ENCODE results near the gene KRTAP19-8.

The KRTAP19-8 gene

DNA sequence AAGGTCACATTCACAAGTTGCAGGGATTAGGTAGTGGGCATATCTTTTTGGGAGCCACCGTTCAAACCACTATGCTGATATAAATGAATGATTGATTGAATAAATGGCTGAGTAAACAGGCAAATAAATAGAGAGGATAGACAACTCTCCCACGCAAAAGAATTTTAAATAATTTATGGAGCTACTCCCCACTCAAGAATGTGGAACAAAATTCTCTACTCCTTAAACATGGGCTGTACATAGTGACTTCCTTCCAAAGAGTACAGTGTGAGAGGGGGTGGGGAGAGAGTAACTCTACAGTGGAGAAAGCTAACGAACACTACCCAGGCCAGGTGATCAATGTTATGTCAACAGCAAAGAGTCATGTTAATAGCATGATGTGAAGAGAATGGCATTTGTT, 40.7 kb downstream of the KRTAP19-8 start:
- H3K4me3 ChIP-seq (ENCODE audit: severe bottlenecking), result no peak overlapping the region
- no peak for DNase-seq (ENCODE audit: low spot score)
- no peak for ATAC-seq (ENCODE audit: low read depth)
- H3K27me3 ChIP-seq (ENCODE audit: insufficient read depth, poor library complexity, severe bottlenecking), result peaks cover 4% of the 10 kb centered on the region
- H3K27ac ChIP-seq (ENCODE audit: poor library complexity, severe bottlenecking), result no peak overlapping the region
- no peaks in the 10 kb centered on the region for H3K36me3 ChIP-seq (ENCODE audit: low read depth)
- no peaks in the 10 kb centered on the region for H3K4me1 ChIP-seq (ENCODE audit: insufficient read depth, poor library complexity, severe bottlenecking)
- no peak for TF ChIP-seq CTCF (IDR thresholded peaks at IDR 0.05; ENCODE audit: poor library complexity, severe bottlenecking)
- H3K9me3 ChIP-seq (ENCODE audit: severe bottlenecking), result no peaks in the 10 kb centered on the region

- peak; percentile 51; the same call in 2 of the 3 replicates for ATAC-seq (ENCODE audit: low read depth)
- H3K27ac ChIP-seq (ENCODE audit: poor library complexity, severe bottlenecking), result no peak overlapping the region
Observed at GRCh38 chr21:30996728-30997127, 41.5 kb downstream of the KRTAP19-8 start.

DNA sequence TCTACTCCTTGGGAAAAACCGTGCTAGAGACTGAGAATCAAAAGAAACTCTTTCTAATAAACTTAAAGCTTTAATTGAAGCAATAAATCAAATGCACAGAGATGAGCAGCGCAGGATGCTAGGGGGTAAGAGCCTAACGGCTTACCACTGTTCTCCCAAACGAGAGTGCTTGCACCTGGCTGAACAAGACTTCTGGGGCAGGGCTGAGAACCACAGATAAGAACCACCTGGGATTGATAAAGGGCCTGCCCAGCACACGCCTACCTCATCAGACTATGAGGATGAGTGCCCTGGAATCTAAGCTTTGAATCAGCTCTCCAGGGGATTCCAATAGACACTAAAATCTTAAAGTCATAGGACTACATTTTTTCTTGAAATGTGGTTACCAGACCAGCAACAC, 43.3 kb downstream of the KRTAP19-8 start:
- Histone ChIP-seq H3K4me1 (ENCODE audit: insufficient read depth, poor library complexity, severe bottlenecking) (no peaks in the 10 kb centered on the region), H3K9me3 (ENCODE audit: severe bottlenecking) (no peaks in the 10 kb centered on the region), H3K36me3 (ENCODE audit: low read depth) (no peaks in the 10 kb centered on the region), H3K4me3 (ENCODE audit: severe bottlenecking) (no peak overlapping the region), H3K27me3 (ENCODE audit: insufficient read depth, poor library complexity, severe bottlenecking) (no peaks in the 10 kb centered on the region), H3K27ac (ENCODE audit: poor library complexity, severe bottlenecking) (no peak overlapping the region)
- no peak for TF ChIP-seq CTCF (IDR thresholded peaks at IDR 0.05; ENCODE audit: poor library complexity, severe bottlenecking)
- DNase-seq (ENCODE audit: low spot score), result no peak
- ATAC-seq (ENCODE audit: low read depth), result no peak

More at GRCh38 chr21:30996728-30997127, 41.5 kb downstream of the KRTAP19-8 start:
- DNase-seq (ENCODE audit: low spot score), result no peak
- H3K27me3 ChIP-seq (ENCODE audit: insufficient read depth, poor library complexity, severe bottlenecking), result peaks cover under 1% of the 10 kb centered on the region
- H3K4me3 ChIP-seq (ENCODE audit: severe bottlenecking), result no peak overlapping the region
- no peaks in the 10 kb centered on the region for H3K9me3 ChIP-seq (ENCODE audit: severe bottlenecking)
- no peaks in the 10 kb centered on the region for H3K36me3 ChIP-seq (ENCODE audit: low read depth)
- no peaks in the 10 kb centered on the region for H3K4me1 ChIP-seq (ENCODE audit: insufficient read depth, poor library complexity, severe bottlenecking)
- TF ChIP-seq CTCF (IDR thresholded peaks at IDR 0.05; ENCODE audit: poor library complexity, severe bottlenecking), result no peak

- Histone ChIP-seq H3K9me3 (ENCODE audit: severe bottlenecking) (no peaks in the 10 kb centered on the region), H3K36me3 (ENCODE audit: low read depth) (no peaks in the 10 kb centered on the region), H3K27ac (ENCODE audit: poor library complexity, severe bottlenecking) (no peak overlapping the region), H3K27me3 (ENCODE audit: insufficient read depth, poor library complexity, severe bottlenecking) (no peaks in the 10 kb centered on the region), H3K4me1 (ENCODE audit: insufficient read depth, poor library complexity, severe bottlenecking) (no peaks in the 10 kb centered on the region), H3K4me3 (ENCODE audit: severe bottlenecking) (no peak overlapping the region)
- ATAC-seq (ENCODE audit: low read depth) (no peak), DNase-seq (ENCODE audit: low spot score) (no peak)
- TF ChIP-seq CTCF (IDR thresholded peaks at IDR 0.05; ENCODE audit: poor library complexity, severe bottlenecking), result no peak
Observed at GRCh38 chr21:30990514-30991262, 47.6 kb downstream of the KRTAP19-8 start.

DNA sequence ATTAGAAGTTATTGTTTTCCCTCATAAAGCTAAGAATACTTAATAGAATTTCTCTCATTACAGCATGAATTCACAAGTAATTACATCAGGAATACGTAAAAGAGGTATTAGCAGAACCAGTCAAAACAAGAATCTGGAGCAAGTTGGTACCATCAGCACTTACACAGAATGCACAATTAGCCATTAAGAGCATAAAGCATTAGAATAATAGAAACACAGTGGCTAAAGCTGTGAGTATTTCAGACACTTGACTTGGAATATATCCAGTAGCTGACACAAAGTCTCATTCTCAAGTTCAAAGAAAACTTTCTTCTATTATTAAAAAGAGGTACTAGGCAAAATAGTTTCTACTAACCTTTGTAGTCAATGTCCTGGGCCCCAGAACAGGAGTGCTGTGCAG, 49.6 kb downstream of the KRTAP19-8 start:
- TF ChIP-seq CTCF (IDR thresholded peaks at IDR 0.05; ENCODE audit: poor library complexity, severe bottlenecking), result no peak
- H3K27me3 ChIP-seq (ENCODE audit: insufficient read depth, poor library complexity, severe bottlenecking), result no peaks in the 10 kb centered on the region
- DNase-seq (ENCODE audit: low spot score), result no peak
- no peaks in the 10 kb centered on the region for H3K36me3 ChIP-seq (ENCODE audit: low read depth)
- H3K4me3 ChIP-seq (ENCODE audit: severe bottlenecking), result no peak overlapping the region
- H3K4me1 ChIP-seq (ENCODE audit: insufficient read depth, poor library complexity, severe bottlenecking), result no peaks in the 10 kb centered on the region
- H3K9me3 ChIP-seq (ENCODE audit: severe bottlenecking), result no peaks in the 10 kb centered on the region
- H3K27ac ChIP-seq (ENCODE audit: poor library complexity, severe bottlenecking), result no peak overlapping the region
- ATAC-seq (ENCODE audit: low read depth), result no peak

Data from RWPE2 (cell line).